Measurements from ENCODE around the gene PRKAG2.

DNA sequence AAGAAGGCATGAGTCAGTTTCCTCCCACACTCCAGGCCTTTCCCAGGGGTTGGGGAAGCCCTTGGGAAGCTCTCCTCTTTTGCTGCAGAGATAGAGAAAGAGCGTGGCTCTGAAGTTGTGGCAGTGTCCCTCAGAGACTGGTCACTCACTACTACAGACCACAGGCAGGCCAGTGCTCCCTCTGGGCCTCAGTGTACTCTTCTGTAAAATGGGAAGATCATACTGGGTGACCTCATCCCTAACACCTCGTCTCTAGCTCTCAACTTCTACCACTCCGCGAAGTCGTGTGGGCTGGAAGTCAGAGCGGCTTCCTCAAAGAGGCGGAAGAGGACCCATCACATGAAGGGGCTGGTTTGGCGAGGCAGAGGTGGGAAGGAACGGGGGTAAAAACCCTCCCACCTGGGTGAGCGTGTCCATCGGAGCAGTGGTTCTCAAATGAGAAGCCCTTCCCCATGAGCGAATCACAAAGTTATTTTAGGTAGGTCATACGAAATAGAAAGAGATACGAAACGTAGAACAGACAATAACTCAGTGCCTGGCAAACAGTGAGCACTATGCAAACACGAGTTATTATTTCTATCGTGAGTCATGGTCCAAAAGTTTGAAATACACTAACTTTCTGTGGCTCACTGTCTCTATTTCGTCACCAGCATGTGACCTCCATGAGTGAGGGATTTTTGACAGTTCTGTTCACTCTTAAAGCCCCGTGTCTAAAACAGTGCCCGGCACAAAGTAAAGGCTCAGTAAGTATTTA lies 32.7 kb downstream of the PRKAG2 start:
- TF ChIP-seq TEAD4 (IDR thresholded peaks at IDR 0.05; ENCODE audit: borderline replicate concordance, insufficient read depth) (no peak), TCF12 (IDR thresholded peaks at IDR 0.05) (no peak), GABPA (IDR thresholded peaks at IDR 0.05; ENCODE audit: low read depth) (no peak), ELF1 (IDR thresholded peaks at IDR 0.05) (no peak), EZH2phosphoT487 (IDR thresholded peaks at IDR 0.05; ENCODE audit: borderline replicate concordance, low read depth) (no peak), NRF1 (IDR thresholded peaks at IDR 0.05; ENCODE audit: low read depth, low read length) (no peak), POLR2AphosphoS5 (IDR thresholded peaks at IDR 0.05; ENCODE audit: low read depth, low read length) (no peak), SMC3 (IDR thresholded peaks at IDR 0.05; ENCODE audit: low read depth, low read length) (no peak), GATA2 (CRISPR knock-in tag; IDR thresholded peaks at IDR 0.05) (no peak)
- TF ChIP-seq, protein P1, sequence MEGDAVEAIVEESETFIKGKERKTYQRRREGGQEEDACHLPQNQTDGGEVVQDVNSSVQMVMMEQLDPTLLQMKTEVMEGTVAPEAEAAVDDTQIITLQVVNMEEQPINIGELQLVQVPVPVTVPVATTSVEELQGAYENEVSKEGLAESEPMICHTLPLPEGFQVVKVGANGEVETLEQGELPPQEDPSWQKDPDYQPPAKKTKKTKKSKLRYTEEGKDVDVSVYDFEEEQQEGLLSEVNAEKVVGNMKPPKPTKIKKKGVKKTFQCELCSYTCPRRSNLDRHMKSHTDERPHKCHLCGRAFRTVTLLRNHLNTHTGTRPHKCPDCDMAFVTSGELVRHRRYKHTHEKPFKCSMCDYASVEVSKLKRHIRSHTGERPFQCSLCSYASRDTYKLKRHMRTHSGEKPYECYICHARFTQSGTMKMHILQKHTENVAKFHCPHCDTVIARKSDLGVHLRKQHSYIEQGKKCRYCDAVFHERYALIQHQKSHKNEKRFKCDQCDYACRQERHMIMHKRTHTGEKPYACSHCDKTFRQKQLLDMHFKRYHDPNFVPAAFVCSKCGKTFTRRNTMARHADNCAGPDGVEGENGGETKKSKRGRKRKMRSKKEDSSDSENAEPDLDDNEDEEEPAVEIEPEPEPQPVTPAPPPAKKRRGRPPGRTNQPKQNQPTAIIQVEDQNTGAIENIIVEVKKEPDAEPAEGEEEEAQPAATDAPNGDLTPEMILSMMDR (IDR thresholded peaks at IDR 0.05), result no peak
- TF ChIP-seq, protein P2, sequence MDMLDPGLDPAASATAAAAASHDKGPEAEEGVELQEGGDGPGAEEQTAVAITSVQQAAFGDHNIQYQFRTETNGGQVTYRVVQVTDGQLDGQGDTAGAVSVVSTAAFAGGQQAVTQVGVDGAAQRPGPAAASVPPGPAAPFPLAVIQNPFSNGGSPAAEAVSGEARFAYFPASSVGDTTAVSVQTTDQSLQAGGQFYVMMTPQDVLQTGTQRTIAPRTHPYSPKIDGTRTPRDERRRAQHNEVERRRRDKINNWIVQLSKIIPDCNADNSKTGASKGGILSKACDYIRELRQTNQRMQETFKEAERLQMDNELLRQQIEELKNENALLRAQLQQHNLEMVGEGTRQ (IDR thresholded peaks at IDR 0.05; ENCODE audit: borderline replicate concordance, low read depth, low read length), result no peak
- TF ChIP-seq, protein P3, sequence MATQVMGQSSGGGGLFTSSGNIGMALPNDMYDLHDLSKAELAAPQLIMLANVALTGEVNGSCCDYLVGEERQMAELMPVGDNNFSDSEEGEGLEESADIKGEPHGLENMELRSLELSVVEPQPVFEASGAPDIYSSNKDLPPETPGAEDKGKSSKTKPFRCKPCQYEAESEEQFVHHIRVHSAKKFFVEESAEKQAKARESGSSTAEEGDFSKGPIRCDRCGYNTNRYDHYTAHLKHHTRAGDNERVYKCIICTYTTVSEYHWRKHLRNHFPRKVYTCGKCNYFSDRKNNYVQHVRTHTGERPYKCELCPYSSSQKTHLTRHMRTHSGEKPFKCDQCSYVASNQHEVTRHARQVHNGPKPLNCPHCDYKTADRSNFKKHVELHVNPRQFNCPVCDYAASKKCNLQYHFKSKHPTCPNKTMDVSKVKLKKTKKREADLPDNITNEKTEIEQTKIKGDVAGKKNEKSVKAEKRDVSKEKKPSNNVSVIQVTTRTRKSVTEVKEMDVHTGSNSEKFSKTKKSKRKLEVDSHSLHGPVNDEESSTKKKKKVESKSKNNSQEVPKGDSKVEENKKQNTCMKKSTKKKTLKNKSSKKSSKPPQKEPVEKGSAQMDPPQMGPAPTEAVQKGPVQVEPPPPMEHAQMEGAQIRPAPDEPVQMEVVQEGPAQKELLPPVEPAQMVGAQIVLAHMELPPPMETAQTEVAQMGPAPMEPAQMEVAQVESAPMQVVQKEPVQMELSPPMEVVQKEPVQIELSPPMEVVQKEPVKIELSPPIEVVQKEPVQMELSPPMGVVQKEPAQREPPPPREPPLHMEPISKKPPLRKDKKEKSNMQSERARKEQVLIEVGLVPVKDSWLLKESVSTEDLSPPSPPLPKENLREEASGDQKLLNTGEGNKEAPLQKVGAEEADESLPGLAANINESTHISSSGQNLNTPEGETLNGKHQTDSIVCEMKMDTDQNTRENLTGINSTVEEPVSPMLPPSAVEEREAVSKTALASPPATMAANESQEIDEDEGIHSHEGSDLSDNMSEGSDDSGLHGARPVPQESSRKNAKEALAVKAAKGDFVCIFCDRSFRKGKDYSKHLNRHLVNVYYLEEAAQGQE (IDR thresholded peaks at IDR 0.05; ENCODE audit: low read depth, low read length), result no peak
- TF ChIP-seq, protein P4, sequence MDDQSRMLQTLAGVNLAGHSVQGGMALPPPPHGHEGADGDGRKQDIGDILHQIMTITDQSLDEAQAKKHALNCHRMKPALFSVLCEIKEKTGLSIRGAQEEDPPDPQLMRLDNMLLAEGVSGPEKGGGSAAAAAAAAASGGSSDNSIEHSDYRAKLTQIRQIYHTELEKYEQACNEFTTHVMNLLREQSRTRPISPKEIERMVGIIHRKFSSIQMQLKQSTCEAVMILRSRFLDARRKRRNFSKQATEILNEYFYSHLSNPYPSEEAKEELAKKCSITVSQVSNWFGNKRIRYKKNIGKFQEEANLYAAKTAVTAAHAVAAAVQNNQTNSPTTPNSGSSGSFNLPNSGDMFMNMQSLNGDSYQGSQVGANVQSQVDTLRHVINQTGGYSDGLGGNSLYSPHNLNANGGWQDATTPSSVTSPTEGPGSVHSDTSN (IDR thresholded peaks at IDR 0.05), result no peak
